GM19455 (cell line): Measurements from ENCODE around the gene SLC66A2.

Experiments used
- ATAC-seq: cut with Tn5 transposase; IDR thresholded peaks from one replicate; pipeline ENCODE4 v1.9.1; 2021; ENCODE audit not compliant: unreplicated experiment

The SLC66A2 gene

DNA sequence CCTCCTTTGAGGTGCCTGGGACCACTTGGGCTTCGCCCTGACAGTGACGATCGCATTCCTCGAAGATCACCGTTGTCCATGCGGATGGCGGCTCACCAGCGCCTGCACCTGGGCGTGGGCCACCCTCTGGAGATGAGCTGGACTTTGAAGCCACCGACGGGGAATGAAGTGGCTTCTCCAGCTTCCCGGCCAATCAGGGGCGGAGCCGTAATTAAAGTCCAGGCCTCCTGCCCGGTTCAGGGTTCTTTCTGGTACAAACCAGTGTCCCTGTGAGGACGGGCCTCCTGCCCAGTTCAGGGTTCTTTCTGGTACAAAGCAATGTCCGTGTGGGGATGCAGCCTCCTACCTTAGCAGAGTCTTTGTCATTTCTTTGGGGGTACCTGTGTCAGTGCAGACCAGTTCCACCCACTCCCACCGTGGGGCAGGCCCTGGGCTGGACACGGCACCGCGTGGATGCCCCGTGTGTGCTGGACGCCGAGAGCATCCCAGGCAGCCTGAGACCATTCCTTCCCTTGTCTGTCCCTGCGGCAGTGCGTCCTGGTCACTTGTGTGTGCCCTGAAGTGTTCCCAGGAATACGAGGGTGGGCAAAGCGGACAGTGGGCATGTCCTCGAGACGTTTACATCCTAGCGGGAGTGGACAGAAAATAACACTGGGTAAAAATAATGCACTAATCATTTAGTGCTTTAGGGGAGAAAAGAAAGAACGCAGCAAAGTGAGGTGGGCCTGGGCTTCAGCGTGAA, 98.7 kb downstream of the SLC66A2 start:
- no peak for ATAC-seq
